BLaER1 (cell line): ENCODE data around the gene TNPO3.
"Not testable (repeated sequence)": the region's sequence is repeated elsewhere in the genome, so short reads cannot be mapped to it uniquely, and the experiment has no call there.

Experiments
- H3K27ac ChIP-seq: shearing (Covaris generic); formaldehyde crosslinking; 2 replicates; pipeline ENCODE4 v1.8.1; 2022
- H3K27me3 ChIP-seq: shearing (Covaris generic); formaldehyde crosslinking; 2 replicates; pipeline ENCODE4 v1.8.1; 2022
- H3K36me3 ChIP-seq: shearing (Covaris generic); formaldehyde crosslinking; 2 replicates; pipeline ENCODE4 v1.8.1; 2022
- H3K4me1 ChIP-seq: shearing (Covaris generic); formaldehyde crosslinking; 2 replicates; pipeline ENCODE4 v1.8.1; 2022
- H3K4me2 ChIP-seq: shearing (Covaris generic); formaldehyde crosslinking; 2 replicates; pipeline ENCODE4 v1.8.1; 2022
- H3K4me3 ChIP-seq: shearing (Covaris generic); formaldehyde crosslinking; 2 replicates; pipeline ENCODE4 v1.8.1; 2022
- H3K9ac ChIP-seq: shearing (Covaris generic); formaldehyde crosslinking; 2 replicates; pipeline ENCODE4 v1.8.1; 2022
- H3K9me3 ChIP-seq: shearing (Covaris generic); formaldehyde crosslinking; 2 replicates; pipeline ENCODE4 v1.8.1; 2022
- H4K20me1 ChIP-seq: shearing (Covaris generic); formaldehyde crosslinking; 2 replicates; pipeline ENCODE4 v1.8.1; 2022
- Cebpa-rat ChIP-seq: shearing (Covaris generic); IDR thresholded peaks from 2 replicates; pipeline ENCODE4 v1.8.1; 2022

TNPO3 gene

GRCh38 chr7:129047761-129048160, 7.2 kb downstream of the TNPO3 start:
- no peak overlapping the region for H3K27ac ChIP-seq
- no peak overlapping the region for H3K9ac ChIP-seq
- no peak for TF ChIP-seq Cebpa-rat
- H3K4me3 ChIP-seq: no peak overlapping the region
- no peak overlapping the region for H3K4me2 ChIP-seq
- no peaks in the 10 kb centered on the region for H3K27me3 ChIP-seq
- peaks cover 65% of the 10 kb centered on the region for H3K36me3 ChIP-seq
- peaks cover 98% of the 10 kb centered on the region for H4K20me1 ChIP-seq
- H3K9me3 ChIP-seq: no peaks in the 10 kb centered on the region
- H3K4me1 ChIP-seq: peaks cover 32% of the 10 kb centered on the region

GRCh38 chr7:129045682-129046081, 9.2 kb downstream of the TNPO3 start:
- TF ChIP-seq Cebpa-rat: no peak
- peaks cover 58% of the 10 kb centered on the region for H3K36me3 ChIP-seq

GRCh38 chr7:129043012-129043411, 11.9 kb downstream of the TNPO3 start:
- no peak overlapping the region for H3K27ac ChIP-seq
- no peak overlapping the region for H3K4me2 ChIP-seq
- no peak overlapping the region for H3K9ac ChIP-seq
- no peaks in the 10 kb centered on the region for H3K27me3 ChIP-seq
- peaks cover 58% of the 10 kb centered on the region for H3K36me3 ChIP-seq
- no peak overlapping the region for H3K4me3 ChIP-seq
- peaks cover 11% of the 10 kb centered on the region; the same call in 1 of the 2 replicates for H3K4me1 ChIP-seq
- no peak for TF ChIP-seq Cebpa-rat
- peaks cover 4% of the 10 kb centered on the region; the same call in 1 of the 2 replicates for H3K9me3 ChIP-seq
- H4K20me1 ChIP-seq: peaks cover 100% of the 10 kb centered on the region

More at GRCh38 chr7:129045682-129046081, 9.2 kb downstream of the TNPO3 start:
- no peak overlapping the region for H3K27ac ChIP-seq
- H3K4me2 ChIP-seq: no peak overlapping the region
- no peaks in the 10 kb centered on the region for H3K27me3 ChIP-seq
- H3K4me1 ChIP-seq: peaks cover 19% of the 10 kb centered on the region; the same call in 1 of the 2 replicates
- H3K4me3 ChIP-seq: no peak overlapping the region
- H3K9me3 ChIP-seq: no peaks in the 10 kb centered on the region
- no peak overlapping the region for H3K9ac ChIP-seq
- H4K20me1 ChIP-seq: peaks cover 100% of the 10 kb centered on the region

- Histone ChIP-seq H4K20me1 (peaks cover 98% of the 10 kb centered on the region), H3K4me2 (no peak overlapping the region), H3K27me3 (no peaks in the 10 kb centered on the region), H3K27ac (no peak overlapping the region), H3K36me3 (peaks cover 57% of the 10 kb centered on the region), H3K4me1 (peaks cover 13% of the 10 kb centered on the region; the same call in 1 of the 2 replicates), H3K9me3 (peaks cover 4% of the 10 kb centered on the region; the same call in 1 of the 2 replicates), H3K4me3 (no peak overlapping the region), H3K9ac (no peak overlapping the region)
- TF ChIP-seq Cebpa-rat: no peak
Observed at GRCh38 chr7:129041142-129042085, 13.5 kb downstream of the TNPO3 start.

GRCh38 chr7:129038468-129038867, 16.4 kb downstream of the TNPO3 start:
- Histone ChIP-seq H3K9me3 (peaks cover 21% of the 10 kb centered on the region), H4K20me1 (peaks cover 87% of the 10 kb centered on the region), H3K4me1 (peaks cover 13% of the 10 kb centered on the region; the same call in 1 of the 2 replicates), H3K36me3 (peaks cover 77% of the 10 kb centered on the region)
- not testable (repeated sequence) for H3K4me3 ChIP-seq, H3K4me2 ChIP-seq, H3K27me3 ChIP-seq, H3K27ac ChIP-seq, H3K9ac ChIP-seq

- TF ChIP-seq Cebpa-rat: no peak
- Histone ChIP-seq H3K4me3 (no peak overlapping the region), H3K36me3 (peaks cover 86% of the 10 kb centered on the region), H3K27ac (no peak overlapping the region), H3K9me3 (peaks cover 25% of the 10 kb centered on the region), H3K4me1 (peaks cover 13% of the 10 kb centered on the region; the same call in 1 of the 2 replicates), H3K4me2 (no peak overlapping the region), H3K9ac (no peak overlapping the region), H3K27me3 (no peaks in the 10 kb centered on the region), H4K20me1 (peaks cover 87% of the 10 kb centered on the region)
Observed at GRCh38 chr7:129037585-129037984, 17.3 kb downstream of the TNPO3 start.

DNA sequence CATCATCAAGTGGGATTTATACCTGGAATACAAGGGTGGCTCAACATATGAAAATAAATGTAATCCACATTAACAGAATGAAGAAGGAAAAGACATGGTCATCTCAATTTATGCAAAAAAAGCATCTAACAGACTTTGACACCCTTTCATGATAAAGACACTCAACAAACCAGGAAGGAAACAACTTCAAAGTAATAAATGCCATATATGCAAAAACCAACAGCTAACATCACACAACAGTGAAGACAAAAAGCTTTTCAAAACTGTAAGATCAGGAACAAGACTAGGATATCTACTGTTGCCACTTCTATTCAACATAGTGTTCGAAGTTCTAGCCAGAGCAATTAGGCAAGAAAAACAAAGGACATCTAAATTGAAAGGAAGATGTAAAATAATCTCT, 22.9 kb downstream of the TNPO3 start:
- Histone ChIP-seq H4K20me1 (peaks cover 86% of the 10 kb centered on the region), H3K4me1 (no peaks in the 10 kb centered on the region), H3K36me3 (peaks cover 77% of the 10 kb centered on the region), H3K27me3 (no peaks in the 10 kb centered on the region), H3K4me3 (no peak overlapping the region), H3K9ac (no peak overlapping the region), H3K27ac (no peak overlapping the region), H3K4me2 (no peak overlapping the region), H3K9me3 (peaks cover 22% of the 10 kb centered on the region)
- no peak for TF ChIP-seq Cebpa-rat

DNA sequence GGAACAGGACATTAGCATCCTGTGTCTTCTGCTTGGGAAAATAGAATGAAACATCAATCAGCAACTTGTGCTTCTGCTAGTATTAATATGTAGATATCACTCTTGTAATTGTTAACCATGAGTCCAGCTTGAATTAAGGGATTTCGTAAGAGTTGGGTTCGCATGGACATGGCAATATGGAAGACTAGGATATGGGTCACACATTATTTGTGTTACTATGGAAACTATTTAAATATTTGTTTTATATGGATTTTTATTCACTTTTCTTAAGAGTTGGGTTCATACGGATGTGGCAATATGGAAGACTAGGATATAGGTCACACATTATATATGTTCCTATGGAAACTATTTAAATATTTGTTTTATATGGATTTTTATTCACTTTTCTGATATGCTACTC, 24.5 kb downstream of the TNPO3 start:
- Histone ChIP-seq H3K4me3 (no peak overlapping the region), H3K9me3 (peaks cover 21% of the 10 kb centered on the region), H3K4me1 (no peaks in the 10 kb centered on the region), H3K4me2 (no peak overlapping the region), H3K9ac (no peak overlapping the region), H3K27me3 (no peaks in the 10 kb centered on the region), H4K20me1 (peaks cover 89% of the 10 kb centered on the region), H3K36me3 (peaks cover 69% of the 10 kb centered on the region), H3K27ac (no peak overlapping the region)
- TF ChIP-seq Cebpa-rat: no peak

DNA sequence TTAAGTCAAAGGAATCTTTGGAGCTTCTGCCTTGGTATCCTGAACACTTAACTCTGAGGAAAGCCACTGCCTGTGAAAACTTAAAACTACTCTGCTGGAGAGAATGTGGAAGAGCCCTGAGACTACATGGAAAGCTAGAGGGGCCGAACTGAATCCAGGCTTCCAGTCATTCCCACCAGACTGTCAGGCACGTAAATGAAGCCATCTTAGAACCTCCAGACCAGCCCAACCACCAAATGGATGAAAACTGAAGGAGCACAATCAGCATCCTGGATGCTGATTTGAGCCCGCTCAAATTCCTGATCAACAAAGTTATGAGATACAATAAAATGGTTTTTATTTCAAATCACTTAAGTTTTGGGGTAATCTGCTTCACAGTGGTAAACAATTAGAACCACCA, 30.8 kb downstream of the TNPO3 start:
- H3K4me3 ChIP-seq: no peak overlapping the region
- H3K9me3 ChIP-seq: no peaks in the 10 kb centered on the region
- no peak overlapping the region for H3K27ac ChIP-seq
- no peaks in the 10 kb centered on the region for H3K27me3 ChIP-seq
- no peak for TF ChIP-seq Cebpa-rat
- H3K9ac ChIP-seq: no peak overlapping the region
- peaks cover 98% of the 10 kb centered on the region for H4K20me1 ChIP-seq
- peaks cover 36% of the 10 kb centered on the region for H3K36me3 ChIP-seq
- H3K4me1 ChIP-seq: no peaks in the 10 kb centered on the region; the same call in none of the 2 replicates
- H3K4me2 ChIP-seq: no peak overlapping the region

GRCh38 chr7:129021656-129022055, 33.3 kb downstream of the TNPO3 start:
- Histone ChIP-seq H4K20me1 (peaks cover 99% of the 10 kb centered on the region), H3K27ac (no peak overlapping the region), H3K9ac (no peak overlapping the region), H3K36me3 (peaks cover 36% of the 10 kb centered on the region), H3K27me3 (no peaks in the 10 kb centered on the region), H3K9me3 (no peaks in the 10 kb centered on the region), H3K4me2 (no peak overlapping the region), H3K4me1 (peaks cover 19% of the 10 kb centered on the region), H3K4me3 (no peak overlapping the region)
- TF ChIP-seq Cebpa-rat: no peak
